ENCODE results near the gene FAM83D.

Gene FAM83D

DNA sequence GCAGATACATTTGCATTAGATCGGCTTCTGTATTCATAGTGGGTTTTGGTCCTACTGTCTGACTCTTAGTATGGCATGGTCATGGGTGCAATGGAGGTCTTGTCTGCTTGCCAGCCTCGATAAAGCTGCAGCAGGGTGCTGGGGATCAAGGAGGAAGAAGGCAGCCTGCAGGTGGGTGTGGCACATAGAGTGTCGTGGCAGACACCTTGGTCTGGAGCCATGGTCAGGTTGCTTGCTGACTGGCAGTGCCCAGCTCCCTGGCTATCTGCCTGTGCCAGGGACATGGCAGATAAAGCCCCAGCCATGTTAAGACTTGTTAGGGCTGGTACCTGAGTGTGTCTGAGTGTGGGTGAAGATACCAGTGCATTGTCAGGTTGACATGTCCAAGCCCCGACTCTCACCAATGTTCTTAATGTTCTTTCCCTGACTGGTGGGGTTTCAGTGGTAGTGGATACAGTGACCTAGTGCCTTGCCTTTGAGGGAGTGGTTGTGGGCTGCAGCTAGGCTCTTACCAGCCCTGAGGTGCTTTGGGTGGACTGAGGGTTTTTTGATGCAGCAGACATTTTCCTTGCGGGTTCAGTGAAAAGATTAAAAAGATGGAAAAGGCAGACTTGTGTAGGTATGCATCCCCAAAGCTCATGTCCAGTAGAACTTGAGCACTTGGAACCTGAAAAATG, 1.8 kb downstream of the FAM83D start:
- H3K4me3 ChIP-seq (ENCODE audit: low read length): no peak overlapping the region
- no peaks in the 10 kb centered on the region for H3K36me3 ChIP-seq (ENCODE audit: control insufficient read depth, insufficient read depth, low read length)
- H3K9ac ChIP-seq (ENCODE audit: low read length): no peak overlapping the region
- no peaks in the 10 kb centered on the region for H3K27me3 ChIP-seq (ENCODE audit: control insufficient read depth, insufficient read depth, low read length)
- peaks cover 15% of the 10 kb centered on the region for H3K4me1 ChIP-seq (ENCODE audit: control insufficient read depth, insufficient read depth, low read length)
- no peaks in the 10 kb centered on the region for H3K9me3 ChIP-seq (ENCODE audit: control insufficient read depth, low read length)

DNA sequence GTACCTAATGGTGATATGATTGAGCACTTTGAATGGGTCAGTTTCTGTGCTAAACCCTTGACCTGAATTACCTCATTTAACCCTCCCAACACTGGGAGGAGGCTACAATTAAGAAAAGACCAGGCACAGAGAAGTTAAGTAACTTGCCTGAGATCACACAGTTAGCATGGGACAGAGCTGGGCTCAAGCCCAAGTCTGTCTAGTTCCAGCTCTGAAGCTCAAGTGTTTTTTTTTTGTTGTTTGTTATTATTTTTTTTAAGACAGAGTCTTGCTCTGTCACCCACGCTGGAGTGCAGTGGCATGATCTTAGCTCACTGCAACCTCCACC, 4.0 kb downstream of the FAM83D start:
- Histone ChIP-seq H3K4me1 (ENCODE audit: control insufficient read depth, insufficient read depth, low read length) (peaks cover 15% of the 10 kb centered on the region), H3K4me3 (ENCODE audit: low read length) (no peak overlapping the region), H3K9ac (ENCODE audit: low read length) (no peak overlapping the region), H3K36me3 (ENCODE audit: control insufficient read depth, insufficient read depth, low read length) (no peaks in the 10 kb centered on the region), H3K9me3 (ENCODE audit: control insufficient read depth, low read length) (no peaks in the 10 kb centered on the region), H3K27me3 (ENCODE audit: control insufficient read depth, insufficient read depth, low read length) (no peaks in the 10 kb centered on the region)

DNA sequence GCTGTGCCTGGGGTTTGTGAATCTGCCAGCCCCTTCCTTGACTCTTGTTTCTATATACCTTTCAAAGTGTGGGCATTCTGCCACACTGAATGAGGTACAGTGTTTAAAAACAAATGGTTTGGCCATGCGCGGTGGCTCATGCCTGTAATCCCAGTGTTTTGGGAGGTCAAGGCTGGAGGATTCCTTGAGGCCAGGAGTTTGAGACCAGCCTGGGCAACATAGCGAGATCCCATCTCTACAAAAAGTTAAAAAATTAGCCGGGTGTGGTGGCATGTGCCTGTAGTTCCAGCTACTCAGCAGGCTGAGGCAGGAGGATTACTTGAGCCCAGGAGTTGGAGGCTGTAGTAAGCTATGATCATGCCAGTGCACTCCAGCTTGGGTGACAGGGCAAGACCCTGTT, 5.8 kb downstream of the FAM83D start:
- no peaks in the 10 kb centered on the region for H3K9me3 ChIP-seq (ENCODE audit: control insufficient read depth, low read length)
- H3K36me3 ChIP-seq (ENCODE audit: control insufficient read depth, insufficient read depth, low read length): no peaks in the 10 kb centered on the region
- H3K4me3 ChIP-seq (ENCODE audit: low read length): no peak overlapping the region
- no peak overlapping the region for H3K9ac ChIP-seq (ENCODE audit: low read length)
- H3K4me1 ChIP-seq (ENCODE audit: control insufficient read depth, insufficient read depth, low read length): peaks cover 7% of the 10 kb centered on the region
- H3K27me3 ChIP-seq (ENCODE audit: control insufficient read depth, insufficient read depth, low read length): no peaks in the 10 kb centered on the region

DNA sequence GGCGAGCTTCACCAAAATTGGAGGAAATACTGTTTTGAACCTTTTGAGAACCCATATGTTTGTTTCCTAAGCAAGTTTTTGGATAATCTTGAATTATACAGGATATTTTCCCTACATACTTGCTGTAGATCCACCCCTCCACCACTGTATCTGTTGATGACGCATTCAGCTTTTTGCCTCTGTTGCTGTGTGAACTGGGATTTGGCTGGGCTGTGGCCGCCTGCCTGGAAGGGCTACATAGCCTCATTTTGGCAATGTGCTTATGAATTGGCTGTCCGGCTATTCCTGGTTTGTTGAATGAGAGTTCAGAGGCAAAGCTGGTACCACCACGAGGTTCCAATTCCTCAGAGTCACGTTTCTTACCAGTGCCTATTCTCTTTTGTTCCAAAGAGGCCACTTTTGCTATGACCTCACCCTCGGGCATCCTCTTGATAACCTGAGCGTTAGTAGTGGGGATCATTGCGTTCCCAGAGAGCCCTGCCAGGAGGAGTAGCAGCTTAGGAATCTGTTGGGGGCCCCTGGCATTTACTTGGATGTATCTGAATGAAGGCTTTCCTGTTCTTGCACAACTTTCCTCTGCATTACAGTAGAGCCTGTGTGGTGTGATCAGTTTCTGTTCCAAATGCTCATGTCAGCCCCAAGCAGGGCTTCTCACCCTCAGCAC, 6.4 kb downstream of the FAM83D start:
- H3K36me3 ChIP-seq (ENCODE audit: control insufficient read depth, insufficient read depth, low read length): no peaks in the 10 kb centered on the region
- no peak overlapping the region for H3K9ac ChIP-seq (ENCODE audit: low read length)
- H3K27me3 ChIP-seq (ENCODE audit: control insufficient read depth, insufficient read depth, low read length): no peaks in the 10 kb centered on the region
- no peak overlapping the region for H3K4me3 ChIP-seq (ENCODE audit: low read length)
- H3K4me1 ChIP-seq (ENCODE audit: control insufficient read depth, insufficient read depth, low read length): peaks cover 4% of the 10 kb centered on the region
- no peaks in the 10 kb centered on the region for H3K9me3 ChIP-seq (ENCODE audit: control insufficient read depth, low read length)

DNA sequence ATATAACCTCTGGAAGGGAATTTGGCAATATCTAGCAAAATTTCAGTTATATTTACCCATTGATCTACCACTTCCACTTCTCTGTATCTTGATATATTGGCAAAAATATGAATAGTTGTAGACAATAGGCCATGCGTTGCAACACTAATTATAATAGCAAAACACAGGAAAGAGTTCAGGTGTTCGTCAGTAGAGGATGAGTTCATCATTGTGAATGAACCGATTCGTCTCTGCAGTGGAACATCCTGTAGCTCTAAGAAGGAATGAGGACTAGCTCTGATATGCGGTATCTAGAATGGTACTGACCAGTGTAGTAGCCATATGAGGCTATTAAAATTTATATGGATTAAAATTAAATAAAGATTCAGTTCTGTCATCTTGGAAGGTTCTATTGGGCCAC, 8.3 kb downstream of the FAM83D start:
- Histone ChIP-seq H3K9ac (ENCODE audit: low read length) (no peak overlapping the region), H3K9me3 (ENCODE audit: control insufficient read depth, low read length) (no peaks in the 10 kb centered on the region), H3K4me3 (ENCODE audit: low read length) (no peak overlapping the region), H3K4me1 (ENCODE audit: control insufficient read depth, insufficient read depth, low read length) (no peaks in the 10 kb centered on the region), H3K27me3 (ENCODE audit: control insufficient read depth, insufficient read depth, low read length) (no peaks in the 10 kb centered on the region), H3K36me3 (ENCODE audit: control insufficient read depth, insufficient read depth, low read length) (no peaks in the 10 kb centered on the region)

DNA sequence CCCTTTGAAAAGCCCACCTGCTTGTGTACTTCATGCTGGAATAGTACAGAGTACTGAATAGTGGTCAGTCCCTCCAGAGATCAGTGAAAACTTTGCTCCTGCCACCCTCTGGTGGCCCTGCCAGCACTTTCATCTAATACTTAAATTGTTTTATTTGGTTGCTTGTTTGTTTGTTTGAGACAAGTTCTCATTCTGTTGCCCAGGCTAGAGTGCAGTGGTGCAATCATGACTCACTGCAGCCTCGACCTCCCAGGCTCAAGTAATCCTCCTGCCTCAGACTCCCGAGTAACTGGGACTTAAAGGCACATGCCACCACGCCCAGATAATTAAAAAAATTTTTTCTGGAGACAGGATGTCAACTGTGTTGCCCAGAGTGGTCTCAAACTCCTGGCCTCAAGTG, 9.1 kb downstream of the FAM83D start:
- Histone ChIP-seq H3K4me1 (ENCODE audit: control insufficient read depth, insufficient read depth, low read length) (no peaks in the 10 kb centered on the region), H3K4me3 (ENCODE audit: low read length) (no peak overlapping the region), H3K9ac (ENCODE audit: low read length) (no peak overlapping the region), H3K9me3 (ENCODE audit: control insufficient read depth, low read length) (no peaks in the 10 kb centered on the region), H3K27me3 (ENCODE audit: control insufficient read depth, insufficient read depth, low read length) (no peaks in the 10 kb centered on the region), H3K36me3 (ENCODE audit: control insufficient read depth, insufficient read depth, low read length) (no peaks in the 10 kb centered on the region)

DNA sequence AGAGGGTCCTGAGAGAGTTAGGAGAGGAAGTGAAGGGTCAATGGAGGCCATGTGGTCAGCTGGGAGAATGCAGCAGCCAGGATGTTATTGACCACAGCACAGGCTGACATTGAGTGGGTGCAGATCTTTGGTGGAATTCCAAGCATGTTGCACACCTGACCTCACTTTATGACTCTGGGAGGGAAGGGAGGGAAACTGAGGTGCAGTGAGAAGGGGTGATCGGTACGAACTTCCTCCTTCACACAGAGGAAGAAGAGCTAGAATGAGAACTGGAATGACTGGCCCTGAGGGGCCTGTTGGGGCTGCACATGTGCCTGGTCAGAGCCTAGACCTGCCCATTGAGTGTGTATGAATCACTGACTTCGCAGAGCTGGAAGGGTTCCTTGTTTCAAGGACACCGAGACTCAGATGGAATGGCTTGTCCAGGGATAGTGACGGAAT, 9.8 kb downstream of the FAM83D start:
- H3K9me3 ChIP-seq (ENCODE audit: control insufficient read depth, low read length): no peaks in the 10 kb centered on the region
- no peaks in the 10 kb centered on the region for H3K4me1 ChIP-seq (ENCODE audit: control insufficient read depth, insufficient read depth, low read length)
- no peak overlapping the region for H3K9ac ChIP-seq (ENCODE audit: low read length)
- H3K27me3 ChIP-seq (ENCODE audit: control insufficient read depth, insufficient read depth, low read length): no peaks in the 10 kb centered on the region
- no peaks in the 10 kb centered on the region for H3K36me3 ChIP-seq (ENCODE audit: control insufficient read depth, insufficient read depth, low read length)
- no peak overlapping the region for H3K4me3 ChIP-seq (ENCODE audit: low read length)

DNA sequence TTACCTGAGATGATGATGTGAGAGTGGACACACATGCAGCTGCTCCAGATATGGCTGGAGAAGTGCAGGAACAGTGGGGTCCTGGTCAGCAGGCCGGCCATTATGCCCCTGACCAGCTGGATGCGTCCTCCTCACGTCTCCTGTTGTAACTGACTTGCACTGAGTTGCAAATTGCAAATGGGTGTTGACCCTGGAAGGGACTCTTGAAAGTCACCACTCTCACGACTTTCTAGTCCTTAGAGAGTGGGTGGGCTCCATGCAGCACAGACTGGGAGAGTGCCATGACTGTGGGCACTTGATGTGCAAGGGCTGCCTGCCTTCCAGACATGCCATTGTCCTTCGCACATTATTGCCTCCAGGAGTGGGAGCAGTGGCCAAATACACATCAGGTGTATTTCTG, 10.8 kb downstream of the FAM83D start:
- Histone ChIP-seq H3K4me3 (ENCODE audit: low read length) (no peak overlapping the region), H3K4me1 (ENCODE audit: control insufficient read depth, insufficient read depth, low read length) (no peaks in the 10 kb centered on the region), H3K9ac (ENCODE audit: low read length) (no peak overlapping the region), H3K27me3 (ENCODE audit: control insufficient read depth, insufficient read depth, low read length) (no peaks in the 10 kb centered on the region), H3K36me3 (ENCODE audit: control insufficient read depth, insufficient read depth, low read length) (no peaks in the 10 kb centered on the region), H3K9me3 (ENCODE audit: control insufficient read depth, low read length) (no peaks in the 10 kb centered on the region)

DNA sequence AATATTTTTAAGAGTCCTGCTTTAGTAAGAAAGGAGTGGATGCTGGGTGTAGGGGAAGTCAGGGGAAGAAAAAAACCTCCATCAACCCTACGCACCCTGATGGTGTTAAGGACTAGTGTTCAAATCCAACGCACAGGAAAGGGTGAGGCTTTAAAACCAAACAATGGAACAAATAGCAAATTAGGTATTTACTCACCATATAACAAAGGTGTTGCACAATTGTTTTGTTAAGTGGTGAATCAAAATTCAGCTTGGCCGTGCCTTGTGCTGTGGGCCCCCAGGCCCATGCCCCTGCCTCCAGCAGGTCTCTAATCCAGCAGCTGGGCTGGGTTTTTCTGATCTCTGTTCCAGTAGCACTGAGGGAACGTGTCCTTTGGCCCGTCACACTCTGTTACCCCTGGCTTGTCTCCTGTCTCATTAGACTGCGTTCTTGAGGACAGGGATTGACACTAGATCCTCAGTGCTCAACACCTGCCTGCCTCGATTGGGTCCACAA, 11.8 kb downstream of the FAM83D start:
- H3K9me3 ChIP-seq (ENCODE audit: control insufficient read depth, low read length): no peaks in the 10 kb centered on the region
- no peak overlapping the region for H3K4me3 ChIP-seq (ENCODE audit: low read length)
- no peaks in the 10 kb centered on the region for H3K27me3 ChIP-seq (ENCODE audit: control insufficient read depth, insufficient read depth, low read length)
- no peaks in the 10 kb centered on the region for H3K36me3 ChIP-seq (ENCODE audit: control insufficient read depth, insufficient read depth, low read length)
- H3K9ac ChIP-seq (ENCODE audit: low read length): no peak overlapping the region
- no peaks in the 10 kb centered on the region for H3K4me1 ChIP-seq (ENCODE audit: control insufficient read depth, insufficient read depth, low read length)

DNA sequence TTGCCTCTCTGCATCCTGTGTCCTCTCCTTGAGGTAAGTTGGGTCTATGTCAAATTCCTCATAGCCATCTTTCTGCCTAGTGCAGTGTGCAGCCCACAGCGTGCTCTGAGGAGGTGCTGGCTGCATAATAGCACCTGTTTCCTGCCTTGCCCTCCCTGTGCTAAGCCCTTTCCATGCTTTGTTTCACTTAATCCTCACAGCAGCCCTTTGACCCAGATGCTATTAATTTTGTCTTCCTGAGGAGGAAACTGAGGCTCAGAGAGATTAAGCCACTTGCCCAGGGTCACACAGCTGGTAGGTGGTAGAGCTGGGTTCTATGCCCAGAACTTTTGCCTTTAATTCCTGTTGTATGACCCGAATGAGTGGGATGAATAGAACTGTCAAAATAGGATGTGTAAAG, 13.5 kb downstream of the FAM83D start:
- H3K36me3 ChIP-seq (ENCODE audit: control insufficient read depth, insufficient read depth, low read length): no peaks in the 10 kb centered on the region
- no peaks in the 10 kb centered on the region for H3K27me3 ChIP-seq (ENCODE audit: control insufficient read depth, insufficient read depth, low read length)
- no peak overlapping the region for H3K9ac ChIP-seq (ENCODE audit: low read length)
- H3K9me3 ChIP-seq (ENCODE audit: control insufficient read depth, low read length): no peaks in the 10 kb centered on the region
- no peaks in the 10 kb centered on the region for H3K4me1 ChIP-seq (ENCODE audit: control insufficient read depth, insufficient read depth, low read length)
- H3K4me3 ChIP-seq (ENCODE audit: low read length): no peak overlapping the region

DNA sequence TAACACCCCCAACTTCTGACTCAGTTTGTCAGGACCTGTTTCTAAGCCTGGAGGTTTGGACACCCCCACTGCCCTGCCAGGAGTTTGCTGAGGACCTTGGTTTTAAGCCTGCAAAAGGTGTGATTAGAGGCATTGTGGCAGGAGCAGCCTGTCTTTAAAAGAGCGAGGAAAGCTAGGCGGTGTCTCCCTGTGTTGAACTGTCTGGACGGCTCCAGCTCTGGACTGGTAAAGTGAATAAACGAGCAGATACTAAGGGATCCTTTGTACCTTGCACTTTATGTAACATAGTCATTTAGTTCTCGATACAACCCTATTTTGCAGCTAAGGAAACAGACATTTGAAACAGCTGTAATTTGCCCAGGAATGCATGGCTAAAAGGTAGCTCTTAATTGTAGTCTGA, 14.4 kb downstream of the FAM83D start:
- Histone ChIP-seq H3K9me3 (ENCODE audit: control insufficient read depth, low read length) (no peaks in the 10 kb centered on the region), H3K4me1 (ENCODE audit: control insufficient read depth, insufficient read depth, low read length) (no peaks in the 10 kb centered on the region), H3K27me3 (ENCODE audit: control insufficient read depth, insufficient read depth, low read length) (no peaks in the 10 kb centered on the region), H3K36me3 (ENCODE audit: control insufficient read depth, insufficient read depth, low read length) (no peaks in the 10 kb centered on the region), H3K4me3 (ENCODE audit: low read length) (no peak overlapping the region), H3K9ac (ENCODE audit: low read length) (no peak overlapping the region)

DNA sequence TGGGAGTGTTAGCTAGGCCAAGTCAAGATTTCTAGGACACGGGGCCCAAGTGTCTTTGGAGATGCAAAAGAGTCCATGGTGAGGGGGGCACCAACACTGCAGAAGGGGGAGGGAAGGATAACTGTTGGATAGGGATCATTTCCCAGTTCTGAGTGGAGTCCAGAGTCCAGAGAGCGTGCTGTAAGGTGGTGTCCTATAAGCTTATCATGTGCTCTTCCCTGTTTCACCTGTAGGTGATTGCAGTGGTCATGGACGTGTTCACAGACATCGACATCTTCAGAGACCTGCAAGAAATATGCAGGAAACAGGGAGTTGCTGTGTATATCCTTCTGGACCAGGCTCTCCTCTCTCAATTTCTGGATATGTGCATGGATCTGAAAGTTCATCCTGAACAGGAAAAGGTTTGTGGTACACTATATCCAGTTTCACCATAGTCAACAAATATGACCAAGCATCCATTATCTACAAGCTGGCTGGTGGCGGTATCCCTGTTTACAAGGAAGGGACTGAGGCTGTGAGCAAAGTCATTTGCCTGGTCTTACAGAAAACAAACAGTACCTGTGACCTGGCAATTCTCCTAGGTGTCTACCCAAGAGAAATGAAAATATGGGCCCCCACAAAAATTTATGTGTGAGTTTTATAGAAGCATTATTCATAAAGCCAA, 15.6 kb downstream of the FAM83D start:
- Histone ChIP-seq H3K9me3 (ENCODE audit: control insufficient read depth, low read length) (no peaks in the 10 kb centered on the region), H3K27me3 (ENCODE audit: control insufficient read depth, insufficient read depth, low read length) (no peaks in the 10 kb centered on the region), H3K9ac (ENCODE audit: low read length) (no peak overlapping the region), H3K36me3 (ENCODE audit: control insufficient read depth, insufficient read depth, low read length) (no peaks in the 10 kb centered on the region), H3K4me1 (ENCODE audit: control insufficient read depth, insufficient read depth, low read length) (no peaks in the 10 kb centered on the region), H3K4me3 (ENCODE audit: low read length) (no peak overlapping the region)

All from mucosa of stomach (tissue), 1 donor.